GM23338 (cell line): ENCODE results near the gene MARCHF9. TPM values are rescaled to one million over a fixed set of nuclear protein-coding genes. Genes with fewer than 3 reads are reported as not detected.

Experiments used
- ATAC-seq: fragments of 200-7000 bp; cut with Tn5 transposase; 3 replicates; pipeline ENCODE4 v1.9.1; 2020
- DNase-seq: peaks from one replicate; pipeline ENCODE4 v3.0.0-alpha.2; 2015; ENCODE audit warnings: low spot score
- H2AFZ ChIP-seq: fragments of 200-600 bp; sonication (generic); 2 replicates; pipeline ENCODE4 v1.8.0; 2016; ENCODE audit warnings: antibody characterized with exemption, mild to moderate bottlenecking, moderate library complexity
- H3F3A ChIP-seq: fragments of 200-600 bp; sonication (generic); replicated peaks from 2 replicates; pipeline ENCODE4 v1.8.0; 2017; ENCODE audit warnings: antibody characterized with exemption, mixed run types, low read depth
- H3K27ac ChIP-seq: fragments of 200-600 bp; sonication (generic); 2 replicates; pipeline ENCODE4 v1.6.1; 2016; ENCODE audit warnings: low read depth
- H3K27me3 ChIP-seq: fragments of 200-600 bp; sonication (generic); 2 replicates; pipeline ENCODE4 v1.8.0; 2016; ENCODE audit warnings: mild to moderate bottlenecking, mixed run types, moderate library complexity; ENCODE audit not compliant: insufficient read depth
- H3K36me3 ChIP-seq: fragments of 200-600 bp; sonication (generic); 2 replicates; pipeline ENCODE4 v1.8.0; 2016; ENCODE audit warnings: mild to moderate bottlenecking; ENCODE audit not compliant: insufficient read depth
- H3K4me1 ChIP-seq: fragments of 200-600 bp; sonication (generic); 2 replicates; pipeline ENCODE4 v1.8.0; 2016; ENCODE audit warnings: mild to moderate bottlenecking, moderate library complexity; ENCODE audit not compliant: insufficient read depth
- H3K4me2 ChIP-seq: fragments of 200-600 bp; sonication (generic); 2 replicates; pipeline ENCODE4 v1.7.1; 2017; ENCODE audit warnings: mixed run types
- H3K4me3 ChIP-seq: fragments of 200-600 bp; sonication (generic); 2 replicates; pipeline ENCODE4 v1.6.1; 2016; ENCODE audit warnings: mixed run types
- H3K79me2 ChIP-seq: fragments of 200-600 bp; sonication (generic); replicated peaks from 2 replicates; pipeline ENCODE4 v1.8.0; 2017; ENCODE audit warnings: mild to moderate bottlenecking; ENCODE audit not compliant: insufficient read depth
- H3K9me2 ChIP-seq: fragments of 200-600 bp; sonication (generic); 2 replicates; pipeline ENCODE4 v1.8.0; 2017; ENCODE audit not compliant: insufficient read depth
- H4K20me1 ChIP-seq: fragments of 200-600 bp; sonication (generic); replicated peaks from 2 replicates; pipeline ENCODE4 v1.8.0; 2017; ENCODE audit warnings: mild to moderate bottlenecking; ENCODE audit not compliant: insufficient read depth
- H3K27ac Mint-ChIP-seq: 2 replicates; pipeline ENCODE4 v1.8.0; 2020; ENCODE audit warnings: inconsistent platforms, mild to moderate bottlenecking, moderate library complexity, mixed read lengths
- H3K27me3 Mint-ChIP-seq: 3 replicates; pipeline ENCODE4 v1.8.0; 2022; ENCODE audit warnings: low read depth, mild to moderate bottlenecking, moderate library complexity, mixed read lengths, inconsistent platforms; ENCODE audit not compliant: insufficient read depth, poor library complexity
- H3K36me3 Mint-ChIP-seq: 3 replicates; pipeline ENCODE4 v1.8.0; 2021; ENCODE audit warnings: low read depth, mild to moderate bottlenecking, inconsistent platforms, moderate library complexity, mixed read lengths
- H3K4me1 Mint-ChIP-seq: 3 replicates; pipeline ENCODE4 v1.8.0; 2020; ENCODE audit warnings: mild to moderate bottlenecking, inconsistent platforms, mixed read lengths
- H3K4me3 Mint-ChIP-seq: 3 replicates; pipeline ENCODE4 v1.8.0; 2021; ENCODE audit warnings: moderate library complexity, mild to moderate bottlenecking, inconsistent platforms, mixed read lengths
- H3K9me3 Mint-ChIP-seq: 3 replicates; pipeline ENCODE4 v1.8.0; 2020; ENCODE audit warnings: moderate library complexity, mild to moderate bottlenecking, inconsistent platforms, mixed read lengths
- EZH2 ChIP-seq: fragments of 200-600 bp; sonication (generic); IDR thresholded peaks from one replicate; pipeline ENCODE4 v1.8.0; 2017; ENCODE audit warnings: antibody characterized with exemption, mild to moderate bottlenecking, low read depth; ENCODE audit not compliant: unreplicated experiment
- EZH2phosphoT487 ChIP-seq: fragments of 200-600 bp; sonication (generic); IDR thresholded peaks from one replicate; pipeline ENCODE4 v1.8.1; 2018; ENCODE audit warnings: antibody characterized with exemption; ENCODE audit not compliant: unreplicated experiment
- JUNB ChIP-seq: IDR thresholded peaks from one replicate; pipeline ENCODE4 v1.6.1; 2016; ENCODE audit warnings: antibody characterized with exemption; ENCODE audit not compliant: unreplicated experiment
- STAT1 ChIP-seq: IDR thresholded peaks from one replicate; pipeline ENCODE4 v1.6.1; 2016; ENCODE audit warnings: antibody characterized with exemption; ENCODE audit not compliant: unreplicated experiment
- ZNF114 ChIP-seq: fragments of 250-450 bp; sonication (Bioruptor Pico); IDR thresholded peaks from 2 replicates; pipeline ENCODE4 v1.5.0; 2020; ENCODE audit warnings: mild to moderate bottlenecking, moderate library complexity
- polyA plus RNA-seq: library from polyadenylated mRNA; unstranded; fragments of >200 nt; fragmentation: Nextera tagmentation; extraction: Ambion mirVana; gene quantifications from 2 replicates; pipeline ENCODE4 v1.2.1, GENCODE V29; 2016
- total RNA-seq: library from RNA; depleted of rRNA; stranded (reverse); fragments of >200 nt; shearing (Covaris generic); gene quantifications from 2 replicates; pipeline ENCODE4 v1.2.3, GENCODE V29; 2014
- TF ChIP-seq, protein P1 (sequence below): fragments of 250-450 bp; sonication (Bioruptor Pico); IDR thresholded peaks from 2 replicates; pipeline ENCODE4 v1.5.0; 2020; ENCODE audit warnings: mild to moderate bottlenecking, moderate library complexity
- TF ChIP-seq, protein P2 (sequence below): IDR thresholded peaks from one replicate; pipeline ENCODE4 v1.6.1; 2018; ENCODE audit warnings: antibody characterized with exemption; ENCODE audit not compliant: unreplicated experiment
- TF ChIP-seq, protein P3 (sequence below), 2 experiments: fragments of 200-600 bp in 1 of 2; sonication (generic) in 1 of 2; conservative IDR thresholded peaks; 2 replicates each; pipeline versions ENCODE4 v1.5.1 to v1.6.1; 2016 to 2017; ENCODE audit warnings: antibody characterized with exemption in 2 of 2, low read depth in 2 of 2, mild to moderate bottlenecking in 2 of 2, moderate library complexity in 1 of 2
- TF ChIP-seq, protein P4 (sequence below): IDR thresholded peaks from 2 replicates; pipeline ENCODE4 v1.6.1; 2016; ENCODE audit warnings: antibody characterized with exemption

MARCHF9 gene
- total and polyA plus RNA-seq, 2 experiments from 2014 or later: 2.9 to 3.3 TPM

DNA sequence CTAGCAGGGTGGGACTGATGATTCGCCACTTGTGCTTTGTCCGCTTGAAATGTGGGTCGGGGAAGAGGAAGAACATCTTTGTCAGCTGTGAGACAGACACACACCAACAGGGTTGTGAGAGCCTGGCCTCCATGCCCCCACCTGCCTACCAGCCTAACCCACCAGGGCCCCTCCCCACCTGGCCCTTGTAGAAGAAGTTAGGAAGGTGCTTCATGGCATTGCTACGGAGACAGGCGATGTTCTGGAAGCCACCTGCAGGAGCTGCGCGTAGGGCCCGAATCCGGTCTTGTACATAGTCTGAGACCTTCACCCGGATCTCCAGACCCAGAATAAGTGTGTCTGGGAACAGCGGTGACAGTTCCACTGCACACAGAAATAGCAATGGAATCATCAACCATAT is 14.7 kb downstream of the MARCHF9 start:
- H2AFZ ChIP-seq: no peak overlapping the region
- no peak for TF ChIP-seq STAT1
- TF ChIP-seq ZNF114 (CRISPR knock-in tag): no peak
- no peak for TF ChIP-seq EZH2
- TF ChIP-seq, protein P1, sequence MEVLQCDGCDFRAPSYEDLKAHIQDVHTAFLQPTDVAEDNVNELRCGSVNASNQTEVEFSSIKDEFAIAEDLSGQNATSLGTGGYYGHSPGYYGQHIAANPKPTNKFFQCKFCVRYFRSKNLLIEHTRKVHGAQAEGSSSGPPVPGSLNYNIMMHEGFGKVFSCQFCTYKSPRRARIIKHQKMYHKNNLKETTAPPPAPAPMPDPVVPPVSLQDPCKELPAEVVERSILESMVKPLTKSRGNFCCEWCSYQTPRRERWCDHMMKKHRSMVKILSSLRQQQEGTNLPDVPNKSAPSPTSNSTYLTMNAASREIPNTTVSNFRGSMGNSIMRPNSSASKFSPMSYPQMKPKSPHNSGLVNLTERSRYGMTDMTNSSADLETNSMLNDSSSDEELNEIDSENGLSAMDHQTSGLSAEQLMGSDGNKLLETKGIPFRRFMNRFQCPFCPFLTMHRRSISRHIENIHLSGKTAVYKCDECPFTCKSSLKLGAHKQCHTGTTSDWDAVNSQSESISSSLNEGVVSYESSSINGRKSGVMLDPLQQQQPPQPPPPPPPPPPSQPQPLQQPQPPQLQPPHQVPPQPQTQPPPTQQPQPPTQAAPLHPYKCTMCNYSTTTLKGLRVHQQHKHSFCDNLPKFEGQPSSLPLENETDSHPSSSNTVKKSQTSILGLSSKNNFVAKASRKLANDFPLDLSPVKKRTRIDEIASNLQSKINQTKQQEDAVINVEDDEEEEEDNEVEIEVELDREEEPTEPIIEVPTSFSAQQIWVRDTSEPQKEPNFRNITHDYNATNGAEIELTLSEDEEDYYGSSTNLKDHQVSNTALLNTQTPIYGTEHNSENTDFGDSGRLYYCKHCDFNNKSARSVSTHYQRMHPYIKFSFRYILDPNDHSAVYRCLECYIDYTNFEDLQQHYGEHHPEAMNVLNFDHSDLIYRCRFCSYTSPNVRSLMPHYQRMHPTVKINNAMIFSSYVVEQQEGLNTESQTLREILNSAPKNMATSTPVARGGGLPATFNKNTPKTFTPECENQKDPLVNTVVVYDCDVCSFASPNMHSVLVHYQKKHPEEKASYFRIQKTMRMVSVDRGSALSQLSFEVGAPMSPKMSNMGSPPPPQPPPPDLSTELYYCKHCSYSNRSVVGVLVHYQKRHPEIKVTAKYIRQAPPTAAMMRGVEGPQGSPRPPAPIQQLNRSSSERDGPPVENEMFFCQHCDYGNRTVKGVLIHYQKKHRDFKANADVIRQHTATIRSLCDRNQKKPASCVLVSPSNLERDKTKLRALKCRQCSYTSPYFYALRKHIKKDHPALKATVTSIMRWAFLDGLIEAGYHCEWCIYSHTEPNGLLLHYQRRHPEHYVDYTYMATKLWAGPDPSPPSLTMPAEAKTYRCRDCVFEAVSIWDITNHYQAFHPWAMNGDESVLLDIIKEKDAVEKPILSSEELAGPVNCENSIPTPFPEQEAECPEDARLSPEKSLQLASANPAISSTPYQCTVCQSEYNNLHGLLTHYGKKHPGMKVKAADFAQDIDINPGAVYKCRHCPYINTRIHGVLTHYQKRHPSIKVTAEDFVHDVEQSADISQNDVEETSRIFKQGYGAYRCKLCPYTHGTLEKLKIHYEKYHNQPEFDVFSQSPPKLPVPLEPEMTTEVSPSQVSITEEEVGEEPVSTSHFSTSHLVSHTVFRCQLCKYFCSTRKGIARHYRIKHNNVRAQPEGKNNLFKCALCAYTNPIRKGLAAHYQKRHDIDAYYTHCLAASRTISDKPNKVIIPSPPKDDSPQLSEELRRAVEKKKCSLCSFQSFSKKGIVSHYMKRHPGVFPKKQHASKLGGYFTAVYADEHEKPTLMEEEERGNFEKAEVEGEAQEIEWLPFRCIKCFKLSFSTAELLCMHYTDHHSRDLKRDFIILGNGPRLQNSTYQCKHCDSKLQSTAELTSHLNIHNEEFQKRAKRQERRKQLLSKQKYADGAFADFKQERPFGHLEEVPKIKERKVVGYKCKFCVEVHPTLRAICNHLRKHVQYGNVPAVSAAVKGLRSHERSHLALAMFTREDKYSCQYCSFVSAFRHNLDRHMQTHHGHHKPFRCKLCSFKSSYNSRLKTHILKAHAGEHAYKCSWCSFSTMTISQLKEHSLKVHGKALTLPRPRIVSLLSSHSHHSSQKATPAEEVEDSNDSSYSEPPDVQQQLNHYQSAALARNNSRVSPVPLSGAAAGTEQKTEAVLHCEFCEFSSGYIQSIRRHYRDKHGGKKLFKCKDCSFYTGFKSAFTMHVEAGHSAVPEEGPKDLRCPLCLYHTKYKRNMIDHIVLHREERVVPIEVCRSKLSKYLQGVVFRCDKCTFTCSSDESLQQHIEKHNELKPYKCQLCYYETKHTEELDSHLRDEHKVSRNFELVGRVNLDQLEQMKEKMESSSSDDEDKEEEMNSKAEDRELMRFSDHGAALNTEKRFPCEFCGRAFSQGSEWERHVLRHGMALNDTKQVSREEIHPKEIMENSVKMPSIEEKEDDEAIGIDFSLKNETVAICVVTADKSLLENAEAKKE (CRISPR knock-in tag): no peak
- TF ChIP-seq, protein P2, sequence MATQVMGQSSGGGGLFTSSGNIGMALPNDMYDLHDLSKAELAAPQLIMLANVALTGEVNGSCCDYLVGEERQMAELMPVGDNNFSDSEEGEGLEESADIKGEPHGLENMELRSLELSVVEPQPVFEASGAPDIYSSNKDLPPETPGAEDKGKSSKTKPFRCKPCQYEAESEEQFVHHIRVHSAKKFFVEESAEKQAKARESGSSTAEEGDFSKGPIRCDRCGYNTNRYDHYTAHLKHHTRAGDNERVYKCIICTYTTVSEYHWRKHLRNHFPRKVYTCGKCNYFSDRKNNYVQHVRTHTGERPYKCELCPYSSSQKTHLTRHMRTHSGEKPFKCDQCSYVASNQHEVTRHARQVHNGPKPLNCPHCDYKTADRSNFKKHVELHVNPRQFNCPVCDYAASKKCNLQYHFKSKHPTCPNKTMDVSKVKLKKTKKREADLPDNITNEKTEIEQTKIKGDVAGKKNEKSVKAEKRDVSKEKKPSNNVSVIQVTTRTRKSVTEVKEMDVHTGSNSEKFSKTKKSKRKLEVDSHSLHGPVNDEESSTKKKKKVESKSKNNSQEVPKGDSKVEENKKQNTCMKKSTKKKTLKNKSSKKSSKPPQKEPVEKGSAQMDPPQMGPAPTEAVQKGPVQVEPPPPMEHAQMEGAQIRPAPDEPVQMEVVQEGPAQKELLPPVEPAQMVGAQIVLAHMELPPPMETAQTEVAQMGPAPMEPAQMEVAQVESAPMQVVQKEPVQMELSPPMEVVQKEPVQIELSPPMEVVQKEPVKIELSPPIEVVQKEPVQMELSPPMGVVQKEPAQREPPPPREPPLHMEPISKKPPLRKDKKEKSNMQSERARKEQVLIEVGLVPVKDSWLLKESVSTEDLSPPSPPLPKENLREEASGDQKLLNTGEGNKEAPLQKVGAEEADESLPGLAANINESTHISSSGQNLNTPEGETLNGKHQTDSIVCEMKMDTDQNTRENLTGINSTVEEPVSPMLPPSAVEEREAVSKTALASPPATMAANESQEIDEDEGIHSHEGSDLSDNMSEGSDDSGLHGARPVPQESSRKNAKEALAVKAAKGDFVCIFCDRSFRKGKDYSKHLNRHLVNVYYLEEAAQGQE: no peak
- TF ChIP-seq, protein P3, sequence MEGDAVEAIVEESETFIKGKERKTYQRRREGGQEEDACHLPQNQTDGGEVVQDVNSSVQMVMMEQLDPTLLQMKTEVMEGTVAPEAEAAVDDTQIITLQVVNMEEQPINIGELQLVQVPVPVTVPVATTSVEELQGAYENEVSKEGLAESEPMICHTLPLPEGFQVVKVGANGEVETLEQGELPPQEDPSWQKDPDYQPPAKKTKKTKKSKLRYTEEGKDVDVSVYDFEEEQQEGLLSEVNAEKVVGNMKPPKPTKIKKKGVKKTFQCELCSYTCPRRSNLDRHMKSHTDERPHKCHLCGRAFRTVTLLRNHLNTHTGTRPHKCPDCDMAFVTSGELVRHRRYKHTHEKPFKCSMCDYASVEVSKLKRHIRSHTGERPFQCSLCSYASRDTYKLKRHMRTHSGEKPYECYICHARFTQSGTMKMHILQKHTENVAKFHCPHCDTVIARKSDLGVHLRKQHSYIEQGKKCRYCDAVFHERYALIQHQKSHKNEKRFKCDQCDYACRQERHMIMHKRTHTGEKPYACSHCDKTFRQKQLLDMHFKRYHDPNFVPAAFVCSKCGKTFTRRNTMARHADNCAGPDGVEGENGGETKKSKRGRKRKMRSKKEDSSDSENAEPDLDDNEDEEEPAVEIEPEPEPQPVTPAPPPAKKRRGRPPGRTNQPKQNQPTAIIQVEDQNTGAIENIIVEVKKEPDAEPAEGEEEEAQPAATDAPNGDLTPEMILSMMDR (conservative IDR thresholded peaks at IDR 0.05; ENCODE audit: low read depth in 2 of 2): no peak
- TF ChIP-seq, protein P4, sequence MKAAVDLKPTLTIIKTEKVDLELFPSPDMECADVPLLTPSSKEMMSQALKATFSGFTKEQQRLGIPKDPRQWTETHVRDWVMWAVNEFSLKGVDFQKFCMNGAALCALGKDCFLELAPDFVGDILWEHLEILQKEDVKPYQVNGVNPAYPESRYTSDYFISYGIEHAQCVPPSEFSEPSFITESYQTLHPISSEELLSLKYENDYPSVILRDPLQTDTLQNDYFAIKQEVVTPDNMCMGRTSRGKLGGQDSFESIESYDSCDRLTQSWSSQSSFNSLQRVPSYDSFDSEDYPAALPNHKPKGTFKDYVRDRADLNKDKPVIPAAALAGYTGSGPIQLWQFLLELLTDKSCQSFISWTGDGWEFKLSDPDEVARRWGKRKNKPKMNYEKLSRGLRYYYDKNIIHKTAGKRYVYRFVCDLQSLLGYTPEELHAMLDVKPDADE: no peak
- no peak for TF ChIP-seq JUNB
- no peak for TF ChIP-seq EZH2phosphoT487
- peaks cover 11% of the 10 kb centered on the region for H3F3A ChIP-seq
- H3K4me1 Mint-ChIP-seq: peaks cover 25% of the 10 kb centered on the region
- no peaks in the 10 kb centered on the region; the same call in 1 of the 2 replicates for H3K36me3 ChIP-seq
- H3K4me3 ChIP-seq: no peak overlapping the region
- H3K4me1 ChIP-seq: peaks cover 14% of the 10 kb centered on the region; the same call in 1 of the 2 replicates
- DNase-seq (no peak), ATAC-seq (no peak)
- no peaks in the 10 kb centered on the region for H3K79me2 ChIP-seq
- H3K27ac Mint-ChIP-seq: no peak overlapping the region
- no peaks in the 10 kb centered on the region for H3K9me2 ChIP-seq
- H3K27ac ChIP-seq: no peak overlapping the region
- H3K4me3 Mint-ChIP-seq: peak overlapping the region; percentile 21; the same call in 1 of the 3 replicates
- H3K27me3 Mint-ChIP-seq: peaks cover 38% of the 10 kb centered on the region
- H3K9me3 Mint-ChIP-seq: no peaks in the 10 kb centered on the region; the same call in 2 of the 3 replicates
- peaks cover 52% of the 10 kb centered on the region for H3K27me3 ChIP-seq
- H3K4me2 ChIP-seq: no peak overlapping the region
- peaks cover 35% of the 10 kb centered on the region for H3K36me3 Mint-ChIP-seq
- peaks cover 7% of the 10 kb centered on the region; the same call in 1 of the 2 replicates for H4K20me1 ChIP-seq
